Stromal cell of bone marrow (primary cell): ENCODE measurements around the gene TSPAN31.

Source experiments
- DNase-seq: peaks from one replicate; pipeline ENCODE4 v3.0.0-alpha.2; 2012; ENCODE audit warnings: low read depth

The TSPAN31 gene

GRCh38 chr12:57722716-57723629, 21.9 kb upstream of the TSPAN31 start:
- DNase-seq, result no peak

- DNase-seq, result no peak
Observed at GRCh38 chr12:57723630-57723962, 21.2 kb upstream of the TSPAN31 start.

- DNase-seq, result no peak
Observed at GRCh38 chr12:57724003-57724935, 20.6 kb upstream of the TSPAN31 start.

- DNase-seq, result no peak
Observed at GRCh38 chr12:57724936-57725740, 19.7 kb upstream of the TSPAN31 start.

- no peak for DNase-seq
Observed at GRCh38 chr12:57725851-57726150, 19.0 kb upstream of the TSPAN31 start.

- peak; percentile 61 for DNase-seq
Observed at GRCh38 chr12:57726151-57726883, 18.5 kb upstream of the TSPAN31 start.

GRCh38 chr12:57726884-57727757, 17.7 kb upstream of the TSPAN31 start:
- DNase-seq, result no peak

GRCh38 chr12:57727758-57728395, 17.0 kb upstream of the TSPAN31 start:
- no peak for DNase-seq

- DNase-seq, result no peak
Observed at GRCh38 chr12:57729321-57729844, 15.5 kb upstream of the TSPAN31 start.

GRCh38 chr12:57730336-57731067, 14.3 kb upstream of the TSPAN31 start:
- DNase-seq, result no peak

GRCh38 chr12:57731411-57732080, 13.3 kb upstream of the TSPAN31 start:
- DNase-seq, result no peak

GRCh38 chr12:57732270-57732669, 12.6 kb upstream of the TSPAN31 start:
- no peak for DNase-seq

- no peak for DNase-seq
Observed at GRCh38 chr12:57732726-57733593, 11.9 kb upstream of the TSPAN31 start.

GRCh38 chr12:57733928-57734327, 10.9 kb upstream of the TSPAN31 start:
- DNase-seq, result no peak

GRCh38 chr12:57734591-57734990, 10.2 kb upstream of the TSPAN31 start:
- no peak for DNase-seq

- DNase-seq, result no peak
Observed at GRCh38 chr12:57735198-57735855, 9.5 kb upstream of the TSPAN31 start.
